HG02763 (cell line): ENCODE data around the gene SPINT2.
"Not testable (repeated sequence)": the region's sequence is repeated elsewhere in the genome, so short reads cannot be mapped to it uniquely, and the experiment has no call there.

Experiments used
- ATAC-seq: cut with Tn5 transposase; IDR thresholded peaks from one replicate; pipeline ENCODE4 v1.9.1; 2021; ENCODE audit warnings: mild to moderate bottlenecking, moderate library complexity; ENCODE audit not compliant: unreplicated experiment

SPINT2 gene

GRCh38 chr19:38264486-38265212 lies at the start of gene SPINT2:
Gene SPINT2 (plus strand): TSS chr19:38264573. CDS start chr19:38264893, 320 bp downstream.
- ATAC-seq: no peak

GRCh38 chr19:38216785-38217641 lies 47.4 kb upstream of the SPINT2 start:
- ATAC-seq: no peak

GRCh38 chr19:38218204-38218603 lies 46.2 kb upstream of the SPINT2 start:
- no peak for ATAC-seq

GRCh38 chr19:38219221-38219620 lies 45.2 kb upstream of the SPINT2 start:
- ATAC-seq: no peak

- ATAC-seq: no peak
Measured at GRCh38 chr19:38221421-38221820, 43.0 kb upstream of the SPINT2 start.

GRCh38 chr19:38221919-38222830 lies 42.2 kb upstream of the SPINT2 start:
- ATAC-seq: no peak

GRCh38 chr19:38223119-38223523 lies 41.3 kb upstream of the SPINT2 start:
- ATAC-seq: no peak

GRCh38 chr19:38223617-38224013 lies 40.8 kb upstream of the SPINT2 start:
- ATAC-seq: no peak

- no peak for ATAC-seq
Measured at GRCh38 chr19:38224014-38224862, 40.1 kb upstream of the SPINT2 start, which contains the start of gene DPF1. Gene DPF1 (minus strand): TSS chr19:38224222. CDS start chr19:38224142, 80 bp downstream.

- ATAC-seq: not testable (repeated sequence)
Measured at GRCh38 chr19:38224863-38225218, 39.5 kb upstream of the SPINT2 start.

- no peak for ATAC-seq
Measured at GRCh38 chr19:38227287-38228004, 36.9 kb upstream of the SPINT2 start.

GRCh38 chr19:38228005-38228377 lies 36.4 kb upstream of the SPINT2 start:
- ATAC-seq: no peak

- no peak for ATAC-seq
Measured at GRCh38 chr19:38228491-38229439, 35.6 kb upstream of the SPINT2 start.

- ATAC-seq: no peak
Measured at GRCh38 chr19:38229585-38230073, 34.7 kb upstream of the SPINT2 start.

- ATAC-seq: not testable (repeated sequence)
Measured at GRCh38 chr19:38230506-38231133, 33.8 kb upstream of the SPINT2 start.

GRCh38 chr19:38231918-38232317 lies 32.5 kb upstream of the SPINT2 start:
- ATAC-seq: no peak

- no peak for ATAC-seq
Measured at GRCh38 chr19:38233740-38234251, 30.6 kb upstream of the SPINT2 start.
